Gastrocnemius medialis (tissue), 4 donors: ENCODE data around the gene USH2A. TPM values are rescaled to one million over a fixed set of nuclear protein-coding genes. Genes with fewer than 3 reads are reported as not detected.

Experiments used
- ATAC-seq, 2 donors: fragments of 150-250 bp; one replicate each; pipeline ENCODE4 v1.9.1; 2016
- DNase-seq, 2 donors: peaks; one replicate each; pipeline ENCODE4 v3.0.0-alpha.2; 2019
- H3K27ac ChIP-seq, 4 donors: fragments of 200-600 bp; sonication (generic); 1 replicate in 1 of 4; 2 replicates in 3 of 4; pipeline ENCODE4 v1.5.1; 2016 to 2018; ENCODE audit warnings: mild to moderate bottlenecking in 2 of 4, moderate library complexity in 1 of 4
- H3K27me3 ChIP-seq, 3 donors: fragments of 200-600 bp; sonication (generic) in 2 of 3; 1 replicate in 1 of 3; 2 replicates in 2 of 3; pipeline versions ENCODE4 v1.5.1 to v1.6.0; 2016 to 2019; ENCODE audit warnings: mild to moderate bottlenecking in 1 of 3, moderate library complexity in 1 of 3
- H3K36me3 ChIP-seq, 2 donors: fragments of 200-600 bp; sonication (generic) in 1 of 2; one replicate each; pipeline ENCODE4 v1.5.1; 2017 to 2018
- H3K4me1 ChIP-seq, 2 donors: fragments of 200-600 bp; sonication (generic) in 1 of 2; one replicate each; pipeline ENCODE4 v1.5.1; 2016 to 2017; ENCODE audit warnings: mild to moderate bottlenecking in 2 of 2
- H3K4me3 ChIP-seq, 4 donors: fragments of 200-600 bp; sonication (generic) in 3 of 4; 1 replicate in 1 of 4; 2 replicates in 3 of 4; pipeline ENCODE4 v1.5.1; 2016 to 2019; ENCODE audit warnings: mild to moderate bottlenecking in 2 of 4
- H3K9me3 ChIP-seq, 3 donors: fragments of 200-600 bp; sonication (generic) in 2 of 3; 1 replicate in 1 of 3; 2 replicates in 2 of 3; pipeline ENCODE4 v1.5.1; 2016 to 2019
- POLR2A ChIP-seq, 2 donors: fragments of 450-650 bp; IDR thresholded peaks; one replicate each; pipeline ENCODE4 v1.6.1; 2017; ENCODE audit warnings: antibody characterized with exemption in 2 of 2, mild to moderate bottlenecking in 2 of 2, moderate library complexity in 2 of 2
- in situ Hi-C, 4 donors: fragments of 200-750 bp; cut with MboI; loops; one replicate each; pipeline versions ENCODE4 v1.15.0 to v1.8.0; 2017; ENCODE audit warnings: low sequenced_read_pairs in 4 of 4
- intact Hi-C: fragments of 100-400 bp; cut with DNase I; formaldehyde crosslinking; loops from one replicate; pipeline ENCODE4 v1.15.1; 2023; ENCODE audit warnings: low total_unique reads
- total RNA-seq, 4 donors: library from RNA; depleted of rRNA; stranded (reverse); fragments of >200 nt; gene quantifications; one replicate each; pipeline versions ENCODE4 v1.1.0 to v1.2.3, GENCODE V29; 2016
- TF ChIP-seq, protein P1 (sequence below), 5 experiments: fragments of 450-650 bp in 3 of 5; fragments of 200-600 bp in 2 of 5; sonication (generic) in 2 of 5; IDR thresholded peaks in 4 of 5; conservative IDR thresholded peaks in 1 of 5; 1 replicate in 4 of 5; 2 replicates in 1 of 5; pipeline ENCODE4 v1.5.1; 2016 to 2019; ENCODE audit warnings: antibody characterized with exemption in 5 of 5, mild to moderate bottlenecking in 3 of 5, moderate library complexity in 3 of 5

Gene USH2A
- total RNA-seq, 4 donors from 2014 or later = 0.02 TPM; not detected in 3

- no peak overlapping the region for H3K4me3 ChIP-seq
- TF ChIP-seq, protein P1, sequence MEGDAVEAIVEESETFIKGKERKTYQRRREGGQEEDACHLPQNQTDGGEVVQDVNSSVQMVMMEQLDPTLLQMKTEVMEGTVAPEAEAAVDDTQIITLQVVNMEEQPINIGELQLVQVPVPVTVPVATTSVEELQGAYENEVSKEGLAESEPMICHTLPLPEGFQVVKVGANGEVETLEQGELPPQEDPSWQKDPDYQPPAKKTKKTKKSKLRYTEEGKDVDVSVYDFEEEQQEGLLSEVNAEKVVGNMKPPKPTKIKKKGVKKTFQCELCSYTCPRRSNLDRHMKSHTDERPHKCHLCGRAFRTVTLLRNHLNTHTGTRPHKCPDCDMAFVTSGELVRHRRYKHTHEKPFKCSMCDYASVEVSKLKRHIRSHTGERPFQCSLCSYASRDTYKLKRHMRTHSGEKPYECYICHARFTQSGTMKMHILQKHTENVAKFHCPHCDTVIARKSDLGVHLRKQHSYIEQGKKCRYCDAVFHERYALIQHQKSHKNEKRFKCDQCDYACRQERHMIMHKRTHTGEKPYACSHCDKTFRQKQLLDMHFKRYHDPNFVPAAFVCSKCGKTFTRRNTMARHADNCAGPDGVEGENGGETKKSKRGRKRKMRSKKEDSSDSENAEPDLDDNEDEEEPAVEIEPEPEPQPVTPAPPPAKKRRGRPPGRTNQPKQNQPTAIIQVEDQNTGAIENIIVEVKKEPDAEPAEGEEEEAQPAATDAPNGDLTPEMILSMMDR (IDR thresholded peaks at IDR 0.05 in 4 of 5, conservative IDR thresholded peaks at IDR 0.05 in 1 of 5) = no peak
- no peak overlapping the region for H3K27ac ChIP-seq
- no peaks in the 10 kb centered on the region for H3K36me3 ChIP-seq
- DNase-seq (no peak), ATAC-seq (no peak)
- H3K4me1 ChIP-seq = no peaks in the 10 kb centered on the region
- in situ Hi-C loops (no loop called here), intact Hi-C loops (no loop called here)
- no peaks in the 10 kb centered on the region for H3K27me3 ChIP-seq
- H3K9me3 ChIP-seq = no peaks in the 10 kb centered on the region
Observed at GRCh38 chr1:216190438-216190837, 232.8 kb downstream of the USH2A start.

DNA sequence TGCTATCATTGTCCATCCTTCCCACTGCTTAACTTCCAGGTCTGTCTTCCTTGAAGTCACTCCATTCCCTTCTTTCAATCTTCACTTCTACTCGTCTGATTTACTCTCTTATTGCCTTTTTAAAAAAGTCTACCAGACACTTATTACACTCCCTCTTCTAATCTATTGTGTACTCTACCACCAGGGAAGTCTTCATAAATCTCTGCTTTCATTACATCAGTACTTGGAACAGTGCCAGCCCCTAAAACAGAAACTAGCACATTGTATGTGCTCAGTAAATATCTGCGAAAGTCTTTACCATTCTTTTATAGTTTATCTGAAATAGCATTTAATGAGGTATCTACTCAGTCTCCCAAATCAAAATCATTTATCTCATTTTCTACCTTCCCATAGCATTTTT is 236.4 kb downstream of the USH2A start:
- no peak overlapping the region for H3K4me3 ChIP-seq
- TF ChIP-seq POLR2A (IDR thresholded peaks at IDR 0.05) = no peak
- TF ChIP-seq, protein P1 (IDR thresholded peaks at IDR 0.05 in 4 of 5, conservative IDR thresholded peaks at IDR 0.05 in 1 of 5) = no peak
- intact Hi-C loops (no loop called here), in situ Hi-C loops (no loop called here)
- no peak overlapping the region for H3K27ac ChIP-seq
- H3K27me3 ChIP-seq = no peaks in the 10 kb centered on the region
- DNase-seq = no peak
- H3K36me3 ChIP-seq = no peaks in the 10 kb centered on the region
- H3K9me3 ChIP-seq = no peaks in the 10 kb centered on the region
- no peaks in the 10 kb centered on the region for H3K4me1 ChIP-seq
- no peak for ATAC-seq

- no peaks in the 10 kb centered on the region for H3K27me3 ChIP-seq
- no peaks in the 10 kb centered on the region for H3K36me3 ChIP-seq
- intact Hi-C loops (no loop called here), in situ Hi-C loops (no loop called here)
- no peak overlapping the region for H3K4me3 ChIP-seq
- no peak overlapping the region for H3K27ac ChIP-seq
- H3K9me3 ChIP-seq = no peaks in the 10 kb centered on the region
- no peaks in the 10 kb centered on the region for H3K4me1 ChIP-seq
- no peak for ATAC-seq
- no peak for DNase-seq
- TF ChIP-seq POLR2A (IDR thresholded peaks at IDR 0.05) = no peak
- TF ChIP-seq, protein P1 (IDR thresholded peaks at IDR 0.05 in 4 of 5, conservative IDR thresholded peaks at IDR 0.05 in 1 of 5) = no peak
Observed at GRCh38 chr1:216186141-216186540, 237.1 kb downstream of the USH2A start.

- Histone ChIP-seq H3K27me3 (no peaks in the 10 kb centered on the region), H3K36me3 (no peaks in the 10 kb centered on the region), H3K4me1 (no peaks in the 10 kb centered on the region), H3K9me3 (no peaks in the 10 kb centered on the region), H3K27ac (no peak overlapping the region), H3K4me3 (no peak overlapping the region)
- intact Hi-C loops (no loop called here), in situ Hi-C loops (no loop called here)
- DNase-seq (no peak), ATAC-seq (no peak)
- TF ChIP-seq POLR2A (IDR thresholded peaks at IDR 0.05) = no peak
- TF ChIP-seq, protein P1 (IDR thresholded peaks at IDR 0.05 in 4 of 5, conservative IDR thresholded peaks at IDR 0.05 in 1 of 5) = no peak
Observed at GRCh38 chr1:216184126-216184680, 239.0 kb downstream of the USH2A start.

GRCh38 chr1:216183454-216183853 is 239.8 kb downstream of the USH2A start:
- TF ChIP-seq, protein P1 (IDR thresholded peaks at IDR 0.05 in 4 of 5, conservative IDR thresholded peaks at IDR 0.05 in 1 of 5) = no peak
- TF ChIP-seq POLR2A (IDR thresholded peaks at IDR 0.05) = no peak
- Histone ChIP-seq H3K27ac (no peak overlapping the region), H3K36me3 (no peaks in the 10 kb centered on the region), H3K4me1 (no peaks in the 10 kb centered on the region), H3K4me3 (no peak overlapping the region), H3K9me3 (no peaks in the 10 kb centered on the region), H3K27me3 (no peaks in the 10 kb centered on the region)
- ATAC-seq (no peak), DNase-seq (no peak)
- intact Hi-C loops (no loop called here), in situ Hi-C loops (no loop called here)
